Brain pericyte (primary cell): ENCODE results near the gene TTI1.
"Not testable (repeated sequence)": the region's sequence is repeated elsewhere in the genome, so short reads cannot be mapped to it uniquely, and the experiment has no call there.

Experiments used
- DNase-seq: peaks from one replicate; pipeline ENCODE4 v3.0.0-alpha.2; 2012; ENCODE audit warnings: low read depth, low spot score

Gene TTI1

DNA sequence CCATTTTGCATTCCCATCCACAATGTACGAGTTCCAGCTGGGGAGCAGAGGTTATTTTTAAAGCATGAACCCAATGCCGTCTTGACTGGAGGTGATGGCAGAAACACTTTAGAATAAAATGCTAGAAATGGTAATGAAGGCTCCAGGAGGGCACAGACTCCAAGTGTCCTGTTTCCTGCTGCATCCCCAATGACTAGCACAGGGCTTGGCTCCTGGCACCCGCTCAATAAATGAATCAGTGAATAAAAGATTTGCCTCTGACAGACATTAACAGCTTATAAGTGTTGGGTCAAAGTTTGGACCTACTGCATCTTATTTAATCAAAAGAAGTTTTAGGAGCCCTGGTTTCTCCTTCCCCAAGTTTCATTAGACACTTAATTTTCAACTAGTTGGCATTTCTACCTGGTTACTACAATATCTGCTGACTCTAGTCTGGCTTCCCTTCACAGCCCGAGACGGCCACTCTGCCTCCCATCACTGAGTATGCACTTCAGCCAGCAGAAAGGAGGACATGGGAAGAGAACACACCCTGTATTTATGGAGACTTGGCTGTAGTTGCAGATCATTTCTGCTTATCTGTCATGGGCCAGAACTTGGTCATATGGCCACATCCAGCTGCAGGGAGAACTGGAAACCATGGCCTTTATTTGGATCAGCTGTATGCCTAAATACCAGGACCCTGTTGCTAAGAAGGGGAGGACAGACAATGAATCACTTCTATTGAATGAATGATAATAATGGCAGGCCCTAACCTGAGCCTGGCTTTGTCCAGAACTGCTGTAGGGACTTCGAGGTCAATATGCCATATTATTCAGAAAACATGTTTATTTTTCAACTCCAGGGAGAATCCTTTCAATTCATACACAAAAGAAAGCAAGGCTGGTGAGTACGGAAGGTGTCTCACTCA is 63.1 kb downstream of the TTI1 start:
- DNase-seq, result no peak

DNA sequence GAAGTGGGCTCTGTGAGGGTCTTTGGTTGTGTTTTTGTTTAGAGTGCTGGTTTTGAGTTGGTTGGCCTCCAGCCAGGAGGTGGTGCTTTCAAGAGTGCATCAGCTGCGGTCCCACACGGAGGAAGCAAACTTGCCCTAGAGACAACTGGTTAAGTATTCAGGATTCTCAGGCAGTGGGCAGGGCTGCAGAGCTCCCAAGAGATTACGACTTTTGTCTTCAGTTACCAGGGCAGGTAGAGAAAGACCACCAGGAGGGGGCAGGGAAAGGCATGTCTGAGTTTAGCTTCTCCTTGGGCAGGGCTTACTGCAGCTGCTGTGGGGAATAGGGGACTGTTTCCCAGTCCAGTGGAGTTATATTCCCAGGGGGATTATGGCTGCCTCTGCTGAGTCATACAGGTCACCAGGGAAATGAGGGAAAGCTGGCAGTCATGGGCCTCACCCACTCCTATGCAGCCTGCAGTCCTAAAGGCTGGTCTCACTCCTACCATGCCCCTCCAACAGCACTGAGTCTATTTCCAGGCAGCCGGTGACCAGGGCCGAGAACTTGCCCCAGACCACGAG is 64.3 kb downstream of the TTI1 start:
- DNase-seq, result no peak

DNA sequence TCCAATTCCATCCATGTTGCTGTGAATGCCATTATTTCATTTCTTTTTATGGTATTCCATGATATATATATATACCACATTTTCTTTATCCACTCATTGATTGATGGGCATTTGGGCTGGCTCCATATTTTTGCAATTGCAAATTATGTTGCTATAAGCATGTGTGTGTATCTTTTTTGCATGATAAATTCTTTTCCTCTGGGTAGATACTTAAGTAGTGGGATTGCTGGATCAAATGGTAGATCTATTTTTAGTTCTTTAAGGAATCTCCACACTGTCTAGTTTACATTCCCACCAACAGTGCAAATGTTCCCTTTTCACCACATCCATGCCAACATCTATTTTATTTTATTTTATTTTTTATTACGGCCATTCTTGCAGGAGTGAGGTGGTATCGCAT is 69.8 kb downstream of the TTI1 start:
- not testable (repeated sequence) for DNase-seq

DNA sequence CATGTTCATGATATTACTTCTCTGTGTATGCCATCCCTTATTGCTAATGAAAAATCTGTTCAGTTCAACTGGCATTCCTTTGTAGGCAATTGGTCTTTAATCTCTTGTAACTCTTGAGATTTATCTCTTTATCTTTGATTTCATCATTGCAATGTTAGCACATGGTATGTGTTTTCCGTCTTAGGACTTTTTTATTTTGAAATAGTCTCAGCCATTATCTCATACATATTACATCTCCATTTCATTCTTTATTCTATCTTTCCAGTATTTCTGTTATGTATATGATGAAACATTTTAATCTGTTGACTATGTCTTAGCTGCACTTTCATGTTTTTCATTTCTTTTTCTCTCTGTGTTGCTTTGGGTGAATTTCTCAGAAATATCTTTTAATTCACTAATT is 72.2 kb downstream of the TTI1 start:
- DNase-seq, result no peak

DNA sequence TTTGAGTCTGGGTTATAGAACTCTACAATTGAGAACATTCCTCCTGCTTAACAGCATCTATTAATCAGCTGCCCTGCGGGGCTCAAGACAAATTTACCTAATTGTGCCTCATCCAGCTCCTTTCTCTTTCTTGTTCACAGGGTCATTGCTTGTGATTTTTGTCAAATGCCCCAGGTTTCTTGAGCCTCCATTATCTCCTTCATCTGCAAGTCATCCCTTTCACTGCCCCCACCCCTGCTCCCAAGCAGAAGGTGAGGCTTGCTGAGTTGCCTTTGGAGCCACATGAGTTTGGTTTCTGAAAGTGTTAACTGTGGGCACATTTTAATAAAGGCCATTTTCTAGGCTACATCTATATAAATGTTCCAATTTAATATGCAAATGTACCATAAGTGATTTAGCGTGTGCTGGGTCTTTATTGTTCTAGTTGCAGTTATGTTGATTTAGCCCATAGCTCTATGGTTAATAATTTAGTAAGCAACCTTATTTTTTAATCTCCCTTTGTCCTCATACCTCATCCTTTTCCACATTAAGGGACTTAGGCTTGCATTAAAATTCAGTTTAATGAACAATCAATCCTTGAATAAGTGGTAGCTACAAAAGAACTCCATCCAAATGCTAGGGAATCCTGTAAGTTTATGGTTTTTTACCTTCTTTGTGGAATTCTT is 74.3 kb downstream of the TTI1 start:
- DNase-seq, result no peak

DNA sequence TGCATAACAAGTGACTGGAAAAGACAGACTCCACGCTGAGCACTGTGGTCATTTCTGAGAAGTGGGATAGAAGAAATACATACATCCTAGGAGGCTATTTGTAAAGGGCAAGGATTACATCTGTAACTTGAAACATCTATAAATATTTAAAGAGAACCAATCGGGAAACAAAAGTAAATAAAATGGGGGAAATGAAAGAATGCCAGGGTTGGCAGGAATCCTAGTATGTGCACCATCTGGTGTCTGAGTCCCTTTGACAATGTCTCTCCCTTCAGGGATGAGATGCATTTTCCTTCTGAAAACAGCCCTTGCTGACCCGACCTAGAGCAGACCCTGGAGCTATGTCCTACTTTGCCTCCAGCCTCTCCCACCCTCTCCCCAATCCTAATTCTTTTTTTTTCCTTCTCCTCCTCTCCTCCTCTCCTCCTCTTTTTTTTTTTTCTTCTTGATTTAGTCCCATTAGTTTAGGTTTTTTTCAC is 77.1 kb downstream of the TTI1 start:
- peak; percentile 30 for DNase-seq

DNA sequence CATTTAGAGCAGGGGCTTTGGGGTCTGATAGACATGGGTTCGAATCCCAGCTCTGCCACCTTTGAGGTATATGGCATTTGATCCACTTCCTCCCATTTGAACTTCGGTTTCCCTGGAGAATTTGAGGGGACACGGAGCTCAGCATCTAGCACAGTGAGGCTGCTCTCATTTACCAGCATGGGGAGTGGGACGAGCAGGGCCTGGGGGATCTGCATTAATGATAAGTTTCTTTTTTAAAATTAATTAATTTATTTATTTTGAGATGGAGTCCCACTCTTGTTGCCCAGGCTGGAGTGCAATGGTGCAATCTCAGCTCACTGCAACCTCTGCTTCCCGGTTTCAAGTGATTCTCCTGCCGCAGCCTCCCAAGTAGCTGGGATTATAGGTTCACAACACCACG is 77.7 kb downstream of the TTI1 start:
- DNase-seq, result no peak

DNA sequence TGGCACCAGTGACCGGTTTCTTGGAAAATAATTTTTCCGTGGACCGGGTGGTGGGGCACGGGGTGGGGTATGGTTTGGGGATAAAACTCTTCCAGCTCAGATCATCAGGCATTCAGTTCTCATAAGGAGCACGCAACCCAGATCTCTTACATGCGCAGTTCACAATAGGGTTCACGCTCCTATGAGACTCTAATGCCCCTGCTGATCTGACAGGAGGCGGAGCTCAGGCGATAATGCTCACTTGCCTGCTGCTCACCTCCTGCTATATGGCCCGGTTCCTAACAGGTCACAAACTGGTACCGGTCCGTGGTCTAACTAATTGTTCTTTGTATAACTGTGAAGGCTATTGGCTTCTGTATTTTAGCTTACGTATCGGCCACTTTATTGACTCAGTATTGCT is 78.6 kb downstream of the TTI1 start:
- DNase-seq, result no peak

DNA sequence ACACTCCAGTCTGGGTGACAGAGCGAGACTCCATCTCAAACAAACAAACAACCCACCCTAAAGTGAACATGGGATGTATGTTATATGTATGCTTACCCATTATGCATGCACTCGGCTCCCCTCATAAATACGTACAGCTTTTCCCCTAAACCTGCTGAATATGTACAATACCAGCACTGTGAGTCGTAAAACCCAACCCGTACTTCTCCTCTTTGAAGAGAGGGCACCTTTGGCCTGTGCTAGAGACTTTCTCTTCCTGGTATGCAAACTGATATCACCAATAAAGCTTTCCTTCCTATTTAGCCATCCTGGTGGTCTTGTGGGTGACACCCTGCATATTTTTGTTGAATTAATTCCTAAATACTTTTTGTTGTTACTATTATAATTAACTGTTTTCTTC is 79.1 kb downstream of the TTI1 start:
- DNase-seq, result no peak

DNA sequence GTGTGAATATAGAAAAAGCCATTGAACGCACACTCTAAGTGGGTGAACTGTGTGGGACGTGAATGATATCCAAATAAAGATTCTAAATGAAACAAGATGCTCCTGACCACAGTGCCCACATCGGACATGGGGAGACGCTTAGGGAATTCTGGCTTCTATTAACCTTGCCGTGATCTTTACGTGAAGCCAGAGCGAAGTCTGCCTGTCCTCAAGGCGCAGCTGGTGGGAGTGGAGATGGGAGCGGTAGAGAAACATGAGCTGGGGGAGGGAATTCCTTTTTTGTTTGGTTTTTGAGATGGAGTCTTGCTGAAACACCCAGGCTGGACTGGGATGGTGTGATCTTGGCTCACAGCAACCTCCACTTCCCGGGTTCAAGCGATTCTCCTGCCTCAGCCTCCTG is 84.3 kb downstream of the TTI1 start:
- DNase-seq, result no peak

DNA sequence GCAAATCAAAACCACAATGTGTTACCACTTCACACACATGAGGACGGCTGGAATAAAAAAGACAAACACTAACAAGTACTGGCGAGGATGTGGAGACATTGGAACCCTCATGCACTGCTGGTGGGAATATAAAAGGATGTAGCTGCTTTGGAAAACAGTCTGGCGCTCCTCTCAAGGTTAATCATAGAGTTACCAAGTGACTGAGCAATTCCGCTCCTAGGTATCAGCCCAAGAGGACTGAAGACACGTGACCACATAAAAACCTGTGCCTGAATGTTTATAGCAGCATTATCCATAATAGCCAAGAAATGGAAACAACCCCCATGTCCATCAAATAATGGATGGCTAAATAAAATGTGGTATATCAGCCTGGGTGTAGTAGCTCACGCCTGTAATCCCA is 85.3 kb downstream of the TTI1 start:
- DNase-seq, result no peak

DNA sequence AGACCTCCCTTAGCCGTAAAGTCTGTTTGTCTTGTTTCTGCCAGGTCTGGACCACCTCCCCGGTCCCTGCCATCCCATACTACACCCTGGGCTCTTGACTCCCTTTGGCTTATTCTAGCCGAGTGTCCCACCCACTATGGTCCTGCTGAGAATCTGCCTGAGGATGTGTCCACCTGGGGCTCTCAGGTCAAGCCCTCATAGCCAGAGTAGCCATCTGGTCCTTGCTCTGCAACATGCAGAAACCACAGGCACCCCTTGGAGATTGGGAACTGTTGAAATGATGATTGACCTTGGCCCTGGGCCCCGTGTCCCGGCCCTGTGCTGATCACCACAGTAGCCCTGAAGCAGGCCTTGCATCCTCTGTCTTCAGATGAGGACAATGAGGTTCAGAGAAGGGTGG is 86.3 kb downstream of the TTI1 start:
- DNase-seq, result no peak

DNA sequence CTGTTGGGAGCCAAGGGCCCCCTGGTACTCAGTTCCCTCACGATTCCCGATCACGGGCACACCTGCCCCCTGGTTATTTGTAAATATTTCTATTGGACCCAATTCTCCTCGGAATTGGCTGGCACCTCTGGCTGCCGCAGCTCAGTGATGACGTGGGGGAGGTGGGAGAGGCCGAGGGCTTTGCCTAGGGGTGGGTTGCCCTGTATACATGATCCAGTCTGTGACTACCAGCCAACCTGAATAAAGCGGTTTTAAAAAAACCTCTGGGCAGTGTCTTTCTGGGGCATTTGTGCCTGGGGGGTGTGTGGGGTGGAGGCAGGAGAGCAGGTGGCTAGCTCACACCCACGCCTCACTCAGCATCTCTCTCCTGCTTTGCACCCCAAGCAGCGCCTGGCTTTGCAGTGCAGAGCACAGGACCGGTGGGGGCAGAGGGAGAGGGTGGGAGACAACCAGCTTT is 88.1 kb downstream of the TTI1 start:
- no peak for DNase-seq

DNA sequence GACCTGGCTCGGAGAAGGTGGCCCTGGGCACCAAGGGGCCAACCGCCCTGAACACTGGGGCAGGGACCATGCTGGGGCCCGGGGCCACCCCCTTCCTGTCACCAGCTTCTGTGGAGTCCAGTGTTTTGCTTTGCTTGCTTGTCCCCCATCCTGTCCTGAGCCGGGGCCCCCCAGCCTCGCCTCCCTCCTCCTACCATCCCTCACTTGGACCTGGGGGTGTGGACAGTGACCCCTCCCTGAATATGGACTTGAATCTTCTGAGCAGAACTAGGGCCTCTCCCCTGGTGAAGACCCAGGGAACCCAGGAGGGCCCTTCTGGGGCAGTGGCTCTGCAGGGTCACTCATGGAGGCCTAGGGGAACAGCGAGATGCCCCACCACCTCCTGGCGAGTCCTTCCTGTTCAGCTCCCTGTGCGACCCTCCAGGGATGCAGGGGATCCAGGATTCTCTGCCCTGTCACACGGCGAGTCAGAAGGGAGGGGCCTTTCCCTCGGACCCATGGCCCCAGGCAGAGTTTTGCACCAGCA is 88.7 kb downstream of the TTI1 start:
- no peak for DNase-seq

DNA sequence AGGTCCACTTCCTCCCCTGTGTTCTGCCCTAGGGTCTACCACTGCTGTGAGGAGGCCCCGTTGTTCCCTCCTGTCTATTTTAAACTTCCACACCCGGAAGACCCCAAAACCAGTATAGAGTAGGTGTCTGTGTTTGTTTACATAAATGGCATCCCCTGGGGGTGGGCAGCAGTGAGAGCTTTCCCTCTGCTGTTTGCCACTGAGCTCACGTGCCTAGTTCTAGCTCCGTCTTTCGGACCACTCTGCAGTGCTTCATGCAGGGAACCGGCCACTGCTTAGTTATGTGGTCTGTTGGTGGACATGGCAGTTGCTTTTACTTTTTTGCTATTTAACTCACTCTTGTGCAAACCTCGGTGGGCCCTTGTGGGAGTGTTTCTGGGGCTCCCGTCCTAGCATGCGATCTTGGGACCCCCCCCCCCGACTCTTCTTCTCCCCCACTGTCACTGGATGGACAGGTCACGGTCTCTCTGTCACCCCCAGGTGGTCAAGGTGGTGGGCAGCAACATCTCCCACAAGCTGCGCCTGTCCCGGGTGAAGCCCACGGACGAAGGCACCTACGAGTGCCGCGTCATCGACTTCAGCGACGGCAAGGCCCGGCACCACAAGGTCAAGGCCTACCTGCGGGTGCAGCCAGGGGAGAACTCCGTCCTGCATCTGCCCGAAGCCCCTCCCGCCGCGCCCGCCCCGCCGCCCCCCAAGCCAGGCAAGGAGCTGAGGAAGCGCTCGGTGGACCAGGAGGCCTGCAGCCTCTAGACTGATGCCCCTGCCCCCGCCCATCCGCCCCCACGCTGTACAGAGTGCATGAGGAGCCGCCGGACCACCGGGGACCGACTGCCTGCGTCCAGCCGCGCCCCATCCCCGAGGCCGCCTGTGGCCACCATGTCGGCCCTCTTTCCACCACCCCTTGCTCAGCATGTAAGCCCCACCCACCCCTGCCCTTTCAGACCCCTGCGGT is 89.5 kb downstream of the TTI1 start:
- no peak for DNase-seq

DNA sequence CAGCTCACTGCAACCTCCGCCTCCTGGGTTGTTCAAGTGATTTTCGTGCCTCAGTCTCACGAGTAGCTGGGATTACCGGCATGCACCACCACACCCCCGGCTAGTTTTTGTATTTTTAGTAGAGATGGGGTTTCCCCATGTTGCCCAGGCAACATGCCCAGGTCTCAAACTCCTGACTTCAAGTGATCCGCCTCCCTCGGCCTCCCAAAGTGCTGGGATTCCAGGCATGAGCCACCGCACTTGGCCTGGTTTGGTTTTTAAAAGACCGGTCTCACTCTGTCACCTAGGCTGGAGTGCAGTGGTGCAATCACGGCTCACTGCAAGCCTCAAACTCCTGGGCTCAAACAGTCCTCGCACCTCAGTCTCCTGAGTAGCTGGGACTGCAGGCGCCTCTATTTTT is 90.2 kb downstream of the TTI1 start:
- no peak for DNase-seq

DNA sequence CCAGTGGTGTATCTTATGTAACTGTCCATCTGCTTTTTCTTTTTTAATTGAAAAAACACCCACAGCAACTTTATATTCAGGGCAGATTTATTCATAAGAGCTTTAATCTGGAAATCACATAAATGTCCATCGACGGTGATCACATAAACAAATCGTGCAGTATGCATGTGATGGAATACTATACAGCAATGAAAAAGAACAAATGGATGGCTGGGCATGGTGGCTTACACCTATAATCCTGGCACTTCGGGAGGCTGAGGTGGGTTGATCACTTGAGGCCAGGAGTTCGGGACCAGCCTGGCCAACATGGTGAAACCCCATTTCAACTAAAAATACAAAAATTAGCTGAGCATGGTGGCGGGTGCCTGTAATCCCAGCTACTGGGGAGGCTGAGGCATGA is 91.3 kb downstream of the TTI1 start:
- no peak for DNase-seq

DNA sequence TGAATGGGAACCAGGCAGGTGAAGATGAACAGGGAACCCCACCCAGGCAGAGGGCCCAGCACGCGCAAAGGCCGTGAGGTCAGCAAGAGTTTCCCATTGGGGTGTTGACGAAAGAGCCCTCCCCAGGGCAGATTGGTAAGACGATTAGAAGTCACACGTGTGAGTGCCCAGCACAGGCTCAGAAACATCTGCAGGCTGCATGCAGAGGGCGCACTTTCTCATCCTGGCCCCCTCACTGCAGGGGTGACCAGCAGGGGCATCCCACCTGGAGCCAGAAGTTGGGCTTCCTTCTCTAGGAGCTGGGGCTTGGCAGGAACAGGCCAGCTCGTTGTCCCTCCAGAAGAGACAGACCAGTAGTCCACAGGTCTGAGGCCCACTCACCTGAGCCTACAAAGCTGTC is 91.9 kb downstream of the TTI1 start:
- no peak for DNase-seq

DNA sequence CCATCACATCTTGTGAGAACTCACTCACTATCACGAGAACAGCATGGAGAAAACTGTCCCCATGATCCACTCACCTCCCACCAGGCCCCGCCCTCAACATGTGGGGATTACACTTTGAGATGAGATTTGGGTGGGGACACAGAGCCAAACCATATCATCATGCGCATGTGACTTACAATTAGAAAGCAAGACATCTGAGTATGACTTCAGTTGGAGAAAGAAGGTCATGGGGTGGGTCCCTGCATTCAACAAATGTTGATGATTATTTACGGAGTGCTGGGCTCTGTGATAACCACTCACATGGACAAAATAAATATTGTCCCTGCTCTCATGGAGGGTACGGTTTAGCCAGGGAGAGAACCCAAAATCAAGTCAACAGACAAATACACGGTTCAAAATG is 92.4 kb downstream of the TTI1 start:
- no peak for DNase-seq

DNA sequence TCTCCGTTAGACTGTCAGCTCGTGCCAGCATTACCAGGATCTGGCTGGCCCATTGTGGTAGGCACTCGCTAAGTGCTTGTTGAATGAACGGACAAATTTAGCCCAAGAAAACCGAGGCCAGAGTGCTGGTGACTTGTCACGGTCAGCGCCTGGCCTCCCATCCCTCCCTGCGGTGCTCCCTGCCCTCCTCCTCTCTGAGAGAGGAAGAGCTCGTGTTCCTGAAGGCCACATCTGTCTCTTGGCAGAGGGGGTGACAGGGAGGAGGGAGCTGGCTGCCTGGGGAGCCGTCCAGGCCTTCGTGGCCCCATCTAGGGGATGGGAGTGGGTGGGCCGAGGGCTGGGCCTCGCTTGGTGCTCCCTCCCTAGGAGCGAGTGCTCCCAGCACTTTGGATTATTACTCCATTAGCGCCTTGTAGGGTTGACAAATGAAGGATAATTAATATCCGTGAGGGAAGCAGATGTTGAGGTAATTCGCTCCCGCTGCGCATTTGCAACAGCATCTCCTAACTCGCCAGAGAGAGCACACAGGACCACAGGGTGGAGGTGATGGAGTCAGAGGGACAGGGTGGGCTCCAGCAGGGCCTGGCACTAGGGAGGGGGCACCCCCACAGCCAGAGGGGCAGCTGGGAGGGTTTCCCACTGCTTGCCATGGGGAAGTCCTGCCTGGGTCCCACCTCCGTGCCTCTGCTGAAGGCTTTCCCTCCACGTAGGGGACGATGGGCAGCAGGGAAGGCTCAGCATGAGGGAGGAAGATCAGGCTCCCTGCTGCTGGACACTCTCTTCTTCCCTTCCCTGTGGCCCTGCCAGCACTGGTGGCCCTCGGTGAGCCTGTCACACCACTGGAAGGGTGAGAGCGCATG is 93.3 kb downstream of the TTI1 start:
- DNase-seq, result no peak
